ENCODE data around the gene AP3B1.

The AP3B1 gene

GRCh38 chr5:78279194-78279593 is 15.3 kb downstream of the AP3B1 start:
- H3K4me2 ChIP-seq (ENCODE audit: low read depth, low read length, poor library complexity, severe bottlenecking): no peak overlapping the region
- no peaks in the 10 kb centered on the region for H3K9me3 ChIP-seq (ENCODE audit: insufficient read depth, low read depth, low read length)
- H3K79me2 ChIP-seq (ENCODE audit: insufficient read depth, low read length): peaks cover 91% of the 10 kb centered on the region
- peaks cover 58% of the 10 kb centered on the region for H4K20me1 ChIP-seq (ENCODE audit: insufficient read depth, low read length, poor library complexity, severe bottlenecking)
- H3K36me3 ChIP-seq (ENCODE audit: insufficient read depth, low read length): peaks cover 7% of the 10 kb centered on the region; the same call in 1 of the 2 replicates
- no peak overlapping the region for H3K9ac ChIP-seq (ENCODE audit: low read depth, low read length, poor library complexity, severe bottlenecking)
- H3K4me1 ChIP-seq (ENCODE audit: insufficient read depth, low read length, poor library complexity, severe bottlenecking): peaks cover 22% of the 10 kb centered on the region
- TF ChIP-seq CTCF (conservative IDR thresholded peaks at IDR 0.05; ENCODE audit: low read length) (no peak), EZH2phosphoT487 (IDR thresholded peaks at IDR 0.05; ENCODE audit: borderline replicate concordance) (no peak)
- no peaks in the 10 kb centered on the region for H3K27me3 ChIP-seq (ENCODE audit: insufficient read depth, low read length, poor library complexity, severe bottlenecking)
- H3K4me3 ChIP-seq (ENCODE audit: low read length, poor library complexity, severe bottlenecking): no peak overlapping the region
- H3F3A ChIP-seq (ENCODE audit: low read depth): no peaks in the 10 kb centered on the region
- H3K9me2 ChIP-seq (replicated peaks; ENCODE audit: low read depth, low read length): no peaks in the 10 kb centered on the region
- H2AFZ ChIP-seq (ENCODE audit: low read length): no peak overlapping the region

GRCh38 chr5:78277715-78278114 is 16.8 kb downstream of the AP3B1 start:
- no peaks in the 10 kb centered on the region for H3K9me3 ChIP-seq (ENCODE audit: insufficient read depth, low read depth, low read length)
- no peak overlapping the region for H2AFZ ChIP-seq (ENCODE audit: low read length)
- no peak overlapping the region for H3K4me3 ChIP-seq (ENCODE audit: low read length, poor library complexity, severe bottlenecking)
- H3K9me2 ChIP-seq (replicated peaks; ENCODE audit: low read depth, low read length): no peaks in the 10 kb centered on the region
- H3K4me2 ChIP-seq (ENCODE audit: low read depth, low read length, poor library complexity, severe bottlenecking): no peak overlapping the region
- H4K20me1 ChIP-seq (ENCODE audit: insufficient read depth, low read length, poor library complexity, severe bottlenecking): peaks cover 55% of the 10 kb centered on the region
- peaks cover 7% of the 10 kb centered on the region; the same call in 1 of the 2 replicates for H3K36me3 ChIP-seq (ENCODE audit: insufficient read depth, low read length)
- no peaks in the 10 kb centered on the region for H3K27me3 ChIP-seq (ENCODE audit: insufficient read depth, low read length, poor library complexity, severe bottlenecking)
- no peak overlapping the region for H3K9ac ChIP-seq (ENCODE audit: low read depth, low read length, poor library complexity, severe bottlenecking)
- peaks cover 91% of the 10 kb centered on the region for H3K79me2 ChIP-seq (ENCODE audit: insufficient read depth, low read length)
- H3K4me1 ChIP-seq (ENCODE audit: insufficient read depth, low read length, poor library complexity, severe bottlenecking): peaks cover 11% of the 10 kb centered on the region
- TF ChIP-seq CTCF (conservative IDR thresholded peaks at IDR 0.05; ENCODE audit: low read length) (no peak), EZH2phosphoT487 (IDR thresholded peaks at IDR 0.05; ENCODE audit: borderline replicate concordance) (no peak)
- H3F3A ChIP-seq (ENCODE audit: low read depth): no peaks in the 10 kb centered on the region

DNA sequence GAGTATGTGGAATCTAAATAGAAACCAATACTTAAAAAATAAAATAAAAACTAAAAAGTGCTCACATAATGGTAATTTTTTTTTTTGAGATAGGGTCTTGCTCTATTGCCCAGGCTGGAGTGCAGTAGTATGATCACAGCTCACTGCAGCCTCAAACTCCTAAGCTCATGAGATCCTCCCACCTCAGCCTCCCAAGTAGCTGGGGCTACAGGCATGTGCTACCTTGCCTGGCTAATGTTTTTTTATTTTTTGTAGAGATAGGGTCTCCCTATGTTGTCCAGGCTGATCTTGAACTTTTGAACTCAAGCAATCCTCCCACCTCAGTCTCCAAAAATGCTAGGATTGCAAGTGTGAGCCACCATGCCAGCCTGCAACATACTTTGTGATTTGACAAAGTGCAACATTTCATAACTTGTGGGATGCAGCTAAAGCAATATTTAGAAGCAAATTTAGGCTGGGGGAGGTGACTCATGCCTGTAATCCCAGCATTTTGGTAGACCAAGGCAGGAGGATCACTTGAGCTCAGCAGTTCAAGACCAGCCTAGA is 18.4 kb downstream of the AP3B1 start:
- H3K4me1 ChIP-seq (ENCODE audit: insufficient read depth, low read length, poor library complexity, severe bottlenecking): peaks cover 11% of the 10 kb centered on the region
- no peak overlapping the region for H2AFZ ChIP-seq (ENCODE audit: low read length)
- no peak overlapping the region for H3K9ac ChIP-seq (ENCODE audit: low read depth, low read length, poor library complexity, severe bottlenecking)
- no peaks in the 10 kb centered on the region for H3K9me2 ChIP-seq (replicated peaks; ENCODE audit: low read depth, low read length)
- H3K79me2 ChIP-seq (ENCODE audit: insufficient read depth, low read length): peaks cover 91% of the 10 kb centered on the region
- no peaks in the 10 kb centered on the region for H3K9me3 ChIP-seq (ENCODE audit: insufficient read depth, low read depth, low read length)
- H3K4me3 ChIP-seq (ENCODE audit: low read length, poor library complexity, severe bottlenecking): no peak overlapping the region
- H3K27me3 ChIP-seq (ENCODE audit: insufficient read depth, low read length, poor library complexity, severe bottlenecking): no peaks in the 10 kb centered on the region
- TF ChIP-seq EZH2phosphoT487 (IDR thresholded peaks at IDR 0.05; ENCODE audit: borderline replicate concordance) (no peak), CTCF (conservative IDR thresholded peaks at IDR 0.05; ENCODE audit: low read length) (no peak)
- no peaks in the 10 kb centered on the region for H3F3A ChIP-seq (ENCODE audit: low read depth)
- no peak overlapping the region for H3K4me2 ChIP-seq (ENCODE audit: low read depth, low read length, poor library complexity, severe bottlenecking)
- H3K36me3 ChIP-seq (ENCODE audit: insufficient read depth, low read length): peaks cover 7% of the 10 kb centered on the region; the same call in 1 of the 2 replicates
- H4K20me1 ChIP-seq (ENCODE audit: insufficient read depth, low read length, poor library complexity, severe bottlenecking): peaks cover 49% of the 10 kb centered on the region
